ENCODE results near the gene DDX39B. TPM values are rescaled to one million over a fixed set of nuclear protein-coding genes. Genes with fewer than 3 reads are reported as not detected.

The DDX39B gene
- total RNA-seq, 2 experiments from 2014 or later = 477 to 488 TPM

DNA sequence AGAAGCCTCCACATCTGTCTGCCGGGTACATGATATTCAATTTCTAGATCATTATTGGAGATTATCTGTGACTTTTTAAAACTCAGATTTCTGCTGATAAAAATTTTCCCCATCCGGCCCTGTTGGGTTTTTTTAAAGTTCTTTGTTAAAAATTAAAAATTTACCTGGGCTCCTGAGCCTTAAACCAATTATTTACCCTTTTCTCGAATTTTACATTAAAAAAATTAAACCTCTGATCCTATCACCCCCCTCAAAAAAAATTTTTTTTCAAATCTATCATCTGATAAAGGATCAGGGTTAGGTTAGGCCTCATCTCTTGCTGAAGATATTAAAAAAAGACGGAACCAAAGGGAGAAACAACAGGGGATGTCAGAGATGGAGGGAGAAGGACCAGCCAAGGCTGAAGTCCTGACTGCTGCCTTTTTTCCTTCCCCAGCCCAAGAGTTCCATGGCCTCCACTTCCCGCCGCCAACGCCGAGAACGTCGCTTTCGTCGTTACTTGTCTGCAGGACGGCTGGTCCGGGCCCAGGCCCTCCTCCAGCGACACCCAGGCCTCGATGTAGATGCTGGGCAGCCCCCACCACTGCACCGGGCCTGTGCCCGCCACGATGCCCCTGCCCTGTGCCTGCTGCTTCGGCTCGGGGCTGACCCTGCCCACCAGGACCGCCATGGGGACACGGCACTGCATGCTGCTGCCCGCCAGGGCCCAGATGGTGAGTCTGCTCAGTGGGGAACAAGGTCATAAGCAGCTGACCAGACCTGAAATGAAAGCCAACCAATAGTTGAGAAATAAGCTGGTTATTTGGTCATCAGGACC lies 6.1 kb upstream of the DDX39B start:
- DNase-seq (no peak), ATAC-seq (no peak)
- POLR2A ChIA-PET = interaction anchor here (0.6 to 6.3 kb wide), 6 partner anchors 11 to 53 kb away, joined by 3 to 62 read pairs (median 5); partner anchors contain the start of genes LTB and NCR3
- Mint-ChIP-seq H3K27ac (peak overlapping the region; percentile 90), H3K27me3 (ENCODE audit: low read depth) (no peaks in the 10 kb centered on the region), H3K4me1 (ENCODE audit: low read depth) (peaks cover 56% of the 10 kb centered on the region), H3K9me3 (ENCODE audit: insufficient read depth) (no peaks in the 10 kb centered on the region), H3K36me3 (ENCODE audit: low read depth) (peaks cover 19% of the 10 kb centered on the region), H3K4me3 (peak overlapping the region; percentile 84)
- CTCF ChIA-PET = interaction anchor here (0.6 to 16.9 kb wide), 10 partner anchors 8 to 117 kb away, joined by 3 to 676 read pairs (median 4); partner anchors contain the start of genes GPANK1, LST1, LTA and LTB

DNA sequence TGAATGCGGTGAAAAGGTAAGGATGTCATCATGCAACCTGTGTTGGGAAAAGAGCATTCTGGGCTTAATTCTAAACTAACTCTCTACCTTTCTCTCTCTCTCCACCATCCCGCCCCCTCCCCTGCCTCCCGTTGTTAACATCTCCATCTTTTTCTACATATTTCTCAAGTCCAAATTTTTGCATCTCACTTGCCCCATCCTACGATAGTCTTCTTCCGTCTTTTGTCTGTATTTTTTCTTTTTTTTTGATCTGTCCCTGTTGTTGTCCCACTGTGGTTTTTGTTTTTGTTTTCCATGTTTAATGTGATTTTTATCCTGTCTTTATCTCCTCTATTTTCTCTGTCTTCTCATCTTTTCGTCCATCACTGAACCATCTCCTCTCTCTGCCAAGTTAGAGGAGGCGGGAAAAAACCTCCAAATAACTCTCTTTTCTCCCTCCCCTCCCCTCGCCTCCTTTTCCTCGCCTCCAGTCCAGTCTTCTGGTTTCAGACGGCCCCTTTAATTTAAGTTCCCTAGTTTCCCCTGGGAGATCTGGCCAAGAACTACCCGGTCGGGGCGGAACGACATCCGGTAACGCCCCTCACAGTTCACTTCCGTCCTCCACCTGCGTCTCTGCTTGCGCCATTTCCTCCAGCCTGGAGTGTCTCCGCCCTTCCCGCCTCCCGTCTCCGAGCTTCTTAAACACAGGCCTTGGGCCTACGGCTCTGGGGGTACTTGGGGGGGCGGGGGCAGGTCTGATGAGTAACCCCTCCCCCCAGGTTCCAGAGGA lies 5.3 kb upstream of the DDX39B start, which contains the start of gene NFKBIL1:
Gene NFKBIL1 (plus strand): TSS at position 651 of the 769 bp plus-strand sequence. CDS start 87 bp downstream, at position 738.
- DNase-seq = peak; percentile 96
- peaks cover 22% of the 10 kb centered on the region for H3K36me3 Mint-ChIP-seq (ENCODE audit: low read depth)
- H3K9me3 Mint-ChIP-seq (ENCODE audit: insufficient read depth) = no peaks in the 10 kb centered on the region
- no peaks in the 10 kb centered on the region for H3K27me3 Mint-ChIP-seq (ENCODE audit: low read depth)
- ChIA-PET POLR2A (interaction anchor here (0.6 to 6.3 kb wide), 12 partner anchors 9 to 259 kb away, joined by 3 to 62 read pairs (median 4); partner anchors contain the start of genes BAG6, LTB, NCR3 and TNF), CTCF (interaction anchor here (0.6 to 16.9 kb wide), 14 partner anchors 9 to 283 kb away, joined by 3 to 676 read pairs (median 4); partner anchors contain the start of genes GPANK1, HSPA1A, HSPA1L and LST1)
- ATAC-seq = peak; percentile 89
- peak within 1 kb of the TSS; percentile 90 for H3K27ac Mint-ChIP-seq
- H3K4me1 Mint-ChIP-seq (ENCODE audit: low read depth) = peaks cover 56% of the 10 kb centered on the region
- peak within 1 kb of the TSS; percentile 84 for H3K4me3 Mint-ChIP-seq

DNA sequence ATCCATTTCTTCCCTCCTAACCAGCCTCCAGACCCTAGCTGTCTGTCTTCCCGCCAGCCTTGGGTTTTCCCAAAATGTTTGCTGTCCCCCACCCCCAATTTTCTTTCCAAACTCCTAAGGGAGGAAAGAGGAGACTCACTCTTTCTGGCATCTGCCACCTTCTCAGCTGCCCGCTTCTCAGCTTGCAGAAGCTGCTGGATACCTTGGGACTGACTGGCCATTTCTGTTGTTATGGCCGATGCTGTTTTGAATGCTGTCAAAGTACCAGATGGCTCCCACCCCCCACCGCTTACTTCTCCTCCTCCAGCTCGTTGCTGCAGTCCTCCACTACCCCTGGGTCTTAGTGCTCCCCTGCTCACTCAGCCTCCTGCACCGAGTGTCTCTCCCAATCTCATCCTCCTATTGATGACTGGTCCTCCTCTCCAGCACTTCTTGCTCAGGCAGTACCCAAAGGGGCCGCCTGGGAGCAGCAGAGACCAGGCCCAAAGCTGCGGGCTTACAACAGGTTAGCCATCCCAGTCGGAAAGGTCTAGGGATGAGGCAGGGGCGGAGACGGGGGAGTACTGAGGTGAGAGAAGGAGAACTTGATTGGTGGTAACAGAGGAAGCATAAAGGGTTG lies 4.6 kb upstream of the DDX39B start, which contains the start of gene ATP6V1G2:
Gene ATP6V1G2 (minus strand): TSS at position 270 of the 619 bp plus-strand sequence. CDS start 49 bp downstream, at position 221.
- peak within 1 kb of the TSS; percentile 90 for H3K27ac Mint-ChIP-seq
- peaks cover 53% of the 10 kb centered on the region for H3K4me1 Mint-ChIP-seq (ENCODE audit: low read depth)
- DNase-seq (peak; percentile 92), ATAC-seq (peak; percentile 66)
- H3K27me3 Mint-ChIP-seq (ENCODE audit: low read depth) = no peaks in the 10 kb centered on the region
- H3K9me3 Mint-ChIP-seq (ENCODE audit: insufficient read depth) = no peaks in the 10 kb centered on the region
- ChIA-PET POLR2A (interaction anchor here (0.5 to 6.3 kb wide), 12 partner anchors 8 to 106 kb away, joined by 3 to 62 read pairs (median 4); partner anchors contain the start of genes BAG6, LTB, NCR3 and TNF), CTCF (interaction anchor here (0.5 to 16.9 kb wide), 16 partner anchors 17 to 289 kb away, joined by 3 to 676 read pairs (median 4); partner anchors contain the start of genes BAG6, GPANK1, HSPA1A and HSPA1L)
- peaks cover 24% of the 10 kb centered on the region for H3K36me3 Mint-ChIP-seq (ENCODE audit: low read depth)
- H3K4me3 Mint-ChIP-seq = peak within 1 kb of the TSS; percentile 84

DNA sequence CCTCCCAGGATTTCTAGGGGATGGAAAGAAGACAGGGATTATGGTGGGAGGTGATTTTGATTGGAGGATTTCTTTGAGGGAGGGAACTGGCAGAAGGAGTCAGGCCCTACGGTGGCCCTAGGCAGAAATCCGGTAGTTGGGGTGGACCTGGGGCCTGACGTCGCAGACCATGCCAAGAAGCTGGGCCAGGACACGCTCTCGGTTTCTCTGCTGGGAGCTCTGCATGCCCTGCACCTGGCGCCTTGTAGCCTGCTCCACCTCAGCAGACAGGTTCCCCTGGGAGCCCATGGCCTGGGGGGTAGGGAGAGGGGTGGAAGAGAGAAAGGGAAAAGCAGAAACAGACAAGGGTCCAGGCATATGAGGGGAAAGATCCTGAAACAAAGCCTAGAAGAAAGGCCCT lies 3.5 kb upstream of the DDX39B start:
- no peak for DNase-seq
- Mint-ChIP-seq H3K27me3 (ENCODE audit: low read depth) (no peaks in the 10 kb centered on the region), H3K4me1 (ENCODE audit: low read depth) (peaks cover 50% of the 10 kb centered on the region), H3K36me3 (ENCODE audit: low read depth) (peaks cover 26% of the 10 kb centered on the region), H3K27ac (no peak overlapping the region), H3K9me3 (ENCODE audit: insufficient read depth) (no peaks in the 10 kb centered on the region), H3K4me3 (no peak overlapping the region)
- POLR2A ChIA-PET = no interaction called here
- no peak for ATAC-seq
- CTCF ChIA-PET = interaction anchor here (1.4 to 16.9 kb wide), 4 partner anchors 34 to 119 kb away, joined by 4 to 676 read pairs (median 255); partner anchors contain the start of genes GPANK1, LST1, LTA and LTB

DNA sequence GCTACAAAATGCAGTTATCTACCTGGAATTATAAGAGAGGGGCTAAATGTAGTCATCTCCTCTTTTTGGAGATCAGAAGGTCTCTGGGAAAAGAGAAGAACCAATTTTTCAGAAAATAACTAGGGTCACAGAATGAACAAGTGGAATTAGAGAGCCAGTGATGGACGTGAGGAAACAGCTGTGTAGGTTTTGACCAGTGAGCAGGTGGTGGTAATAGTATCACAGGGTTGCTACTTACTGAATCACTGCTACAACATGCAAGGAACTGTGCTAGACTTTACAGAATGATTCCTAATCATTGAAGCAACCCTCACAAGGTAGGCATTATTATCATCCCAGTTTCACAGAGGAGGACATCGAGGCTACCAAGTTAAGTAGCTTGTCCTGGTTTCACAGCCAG lies 2.9 kb upstream of the DDX39B start:
- no peak overlapping the region for H3K4me3 Mint-ChIP-seq
- CTCF ChIA-PET = interaction anchor here (15.1 to 16.9 kb wide), 2 partner anchors 35 to 52 kb away, joined by 504 to 676 read pairs; partner anchors contain the start of genes LST1, LTA, LTB and NCR3
- H3K27me3 Mint-ChIP-seq (ENCODE audit: low read depth) = no peaks in the 10 kb centered on the region
- POLR2A ChIA-PET = no interaction called here
- ATAC-seq = no peak
- no peak for DNase-seq
- H3K36me3 Mint-ChIP-seq (ENCODE audit: low read depth) = peaks cover 30% of the 10 kb centered on the region
- no peak overlapping the region for H3K27ac Mint-ChIP-seq
- no peaks in the 10 kb centered on the region for H3K9me3 Mint-ChIP-seq (ENCODE audit: insufficient read depth)
- peaks cover 53% of the 10 kb centered on the region for H3K4me1 Mint-ChIP-seq (ENCODE audit: low read depth)

DNA sequence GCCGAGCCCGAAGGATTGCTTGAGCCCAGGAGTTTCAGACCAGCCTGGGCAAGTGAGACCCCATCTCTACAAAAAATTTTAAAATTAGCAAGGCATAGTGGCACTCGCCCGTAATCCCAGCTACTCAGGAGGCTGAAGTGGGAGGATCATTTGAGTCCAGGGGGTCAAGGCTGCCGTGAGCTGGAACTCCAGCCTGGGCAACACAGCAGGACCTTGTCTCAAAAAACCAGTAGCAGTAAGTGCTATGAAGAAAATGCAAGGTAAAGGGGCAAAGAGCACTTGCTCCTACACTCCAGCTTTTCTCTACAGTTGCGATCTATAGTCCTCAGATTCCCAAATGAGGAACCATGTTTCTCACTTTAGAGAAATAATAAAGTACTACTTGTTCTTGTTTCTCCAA lies 1.8 kb upstream of the DDX39B start:
- Mint-ChIP-seq H3K4me3 (peak overlapping the region; percentile 4), H3K36me3 (ENCODE audit: low read depth) (peaks cover 33% of the 10 kb centered on the region), H3K27ac (no peak overlapping the region), H3K4me1 (ENCODE audit: low read depth) (peaks cover 56% of the 10 kb centered on the region), H3K27me3 (ENCODE audit: low read depth) (no peaks in the 10 kb centered on the region), H3K9me3 (ENCODE audit: insufficient read depth) (no peaks in the 10 kb centered on the region)
- ATAC-seq (no peak), DNase-seq (no peak)
- ChIA-PET CTCF (interaction anchor here (3.9 to 16.9 kb wide), 3 partner anchors 8 to 53 kb away, joined by 20 to 676 read pairs (median 504); partner anchors contain the start of genes LST1, LTA, LTB and NCR3), POLR2A (interaction anchor here (1.0 to 1.6 kb wide), 2 partner anchors 76 to 79 kb away, joined by 4 to 5 read pairs; no protein-coding TSS in a partner anchor)

DNA sequence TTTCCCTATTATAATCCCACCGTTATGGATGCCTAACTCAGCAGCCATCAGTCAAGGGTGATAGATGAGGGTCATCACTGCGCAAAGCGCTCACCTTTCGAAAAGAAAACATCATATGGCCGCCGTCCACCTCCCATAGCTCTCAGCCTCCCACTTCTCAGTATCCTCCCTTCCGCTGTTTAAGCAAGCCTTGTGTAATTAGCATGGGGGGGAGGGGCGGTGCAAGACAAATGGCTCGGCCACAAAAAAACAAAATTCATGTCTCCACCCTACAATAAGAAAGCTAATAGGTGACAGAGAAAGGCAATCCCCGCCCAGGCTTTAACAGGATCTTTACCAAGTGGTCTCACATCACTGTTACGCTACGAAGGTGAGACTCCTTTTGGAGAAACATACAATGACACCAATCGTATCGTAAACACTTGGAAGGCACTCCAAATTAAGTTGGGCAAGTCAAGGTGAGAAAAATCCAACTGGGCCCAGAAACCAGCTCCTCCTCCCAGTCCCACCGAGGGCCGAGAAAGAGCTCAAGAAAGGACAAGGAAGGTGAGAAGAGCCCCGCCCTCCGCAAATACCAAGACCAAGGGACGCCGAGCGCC lies 645 bp downstream of the DDX39B start:
- Mint-ChIP-seq H3K4me1 (ENCODE audit: low read depth) (peaks cover 50% of the 10 kb centered on the region), H3K4me3 (peak overlapping the region; percentile 96), H3K27me3 (ENCODE audit: low read depth) (no peaks in the 10 kb centered on the region), H3K27ac (peak overlapping the region; percentile 94), H3K9me3 (ENCODE audit: insufficient read depth) (no peaks in the 10 kb centered on the region), H3K36me3 (ENCODE audit: low read depth) (peaks cover 53% of the 10 kb centered on the region)
- DNase-seq (peak; percentile 82), ATAC-seq (peak; percentile 28)
- POLR2A ChIA-PET = interaction anchor here (0.6 to 5.9 kb wide), 42 partner anchors 10 to 1431 kb away, joined by 3 to 64 read pairs (median 6); partner anchors contain the start of genes AIF1, ATF6B, BAG6 and C6orf47
- CTCF ChIA-PET = interaction anchor here (0.6 to 16.9 kb wide), 10 partner anchors 10 to 294 kb away, joined by 3 to 676 read pairs (median 5); partner anchors contain the start of genes BAG6, LST1, LTA and LTB

DNA sequence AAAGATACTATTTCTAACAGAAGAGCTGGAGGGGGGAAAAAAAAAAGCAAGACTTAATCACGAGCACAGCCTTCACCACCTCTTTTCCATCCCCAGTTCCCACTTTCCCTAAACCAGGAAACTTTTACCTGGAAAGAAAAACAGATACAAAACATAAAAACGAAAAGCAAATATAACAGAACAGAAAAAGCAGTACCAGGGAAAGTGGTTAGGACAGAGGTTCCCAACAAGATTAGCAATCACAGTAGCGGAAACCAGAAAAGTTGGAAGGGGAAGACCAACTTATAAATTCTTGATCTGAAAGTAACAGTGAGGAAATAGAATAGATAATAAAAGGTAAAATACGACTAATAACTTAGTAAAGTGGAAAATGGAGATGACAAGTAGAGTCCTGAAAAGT lies 1.2 kb downstream of the DDX39B start:
- no peaks in the 10 kb centered on the region for H3K27me3 Mint-ChIP-seq (ENCODE audit: low read depth)

DNA sequence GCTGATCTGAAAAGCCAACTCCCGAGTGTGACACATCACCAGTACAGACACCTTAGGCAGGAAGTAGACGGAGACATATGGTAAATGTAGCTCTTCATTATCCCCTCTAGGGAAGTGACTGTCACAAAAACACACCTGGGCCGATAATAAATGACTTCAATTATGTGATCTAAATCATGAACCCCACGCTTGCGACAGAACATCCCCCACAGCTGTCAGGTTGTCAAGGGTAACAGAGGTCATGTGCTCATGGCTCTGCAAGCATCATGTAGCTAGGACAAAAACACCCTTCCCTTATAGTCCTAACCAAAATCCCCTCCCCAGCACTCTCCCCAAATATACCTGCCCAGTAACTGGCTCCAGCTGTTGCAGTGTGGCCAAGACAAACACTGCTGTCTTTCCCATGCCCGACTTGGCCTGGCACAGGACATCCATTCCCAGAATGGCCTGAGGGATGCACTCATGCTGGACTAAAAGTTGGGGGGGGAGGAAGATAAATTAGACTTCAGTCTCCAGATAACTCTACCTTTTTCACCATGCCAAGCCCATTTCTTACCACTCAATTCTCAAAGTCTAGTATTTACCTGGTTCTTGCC lies 2.9 kb downstream of the DDX39B start:
- H3K27ac Mint-ChIP-seq = peak overlapping the region; percentile 81
- no peak for DNase-seq
- H3K27me3 Mint-ChIP-seq (ENCODE audit: low read depth) = no peaks in the 10 kb centered on the region
- H3K4me1 Mint-ChIP-seq (ENCODE audit: low read depth) = peaks cover 61% of the 10 kb centered on the region
- H3K36me3 Mint-ChIP-seq (ENCODE audit: low read depth) = peaks cover 75% of the 10 kb centered on the region
- ChIA-PET CTCF (interaction anchor here (1.0 to 16.9 kb wide), 5 partner anchors 40 to 78 kb away, joined by 3 to 504 read pairs (median 3); partner anchors contain the start of genes LST1, LTA, LTB and NCR3), POLR2A (interaction anchor here (0.8 to 5.9 kb wide), 5 partner anchors 8 to 136 kb away, joined by 3 to 64 read pairs (median 3); partner anchors contain the start of genes ATP6V1G2 and MICA)
- peak overlapping the region; percentile 96 for H3K4me3 Mint-ChIP-seq
- no peaks in the 10 kb centered on the region for H3K9me3 Mint-ChIP-seq (ENCODE audit: insufficient read depth)
- ATAC-seq = no peak

More for the DNA sequence above, 1.2 kb downstream of the DDX39B start:
- H3K4me3 Mint-ChIP-seq = peak overlapping the region; percentile 96
- ChIA-PET CTCF (interaction anchor here (1.1 to 16.9 kb wide), 8 partner anchors 11 to 294 kb away, joined by 3 to 676 read pairs (median 13); partner anchors contain the start of genes BAG6, LST1, LTA and LTB), POLR2A (interaction anchor here (0.7 to 5.9 kb wide), 28 partner anchors 9 to 1431 kb away, joined by 3 to 64 read pairs (median 6); partner anchors contain the start of genes AIF1, ATF6B, BAG6 and C6orf47)
- peak overlapping the region; percentile 94 for H3K27ac Mint-ChIP-seq
- no peaks in the 10 kb centered on the region for H3K9me3 Mint-ChIP-seq (ENCODE audit: insufficient read depth)
- peaks cover 50% of the 10 kb centered on the region for H3K4me1 Mint-ChIP-seq (ENCODE audit: low read depth)
- ATAC-seq = no peak
- no peak for DNase-seq
- peaks cover 58% of the 10 kb centered on the region for H3K36me3 Mint-ChIP-seq (ENCODE audit: low read depth)
